GM23248 (cell line): ENCODE results near the gene GCA.

ENCODE experiments used
- EZH2 ChIP-seq: fragments of 200-600 bp; sonication (generic); IDR thresholded peaks from 2 replicates; pipeline ENCODE4 v1.6.1; 2018; ENCODE audit warnings: antibody characterized with exemption, mild to moderate bottlenecking; ENCODE audit not compliant: insufficient read depth, poor library complexity, severe bottlenecking
- EZH2phosphoT487 ChIP-seq: fragments of 200-600 bp; sonication (generic); IDR thresholded peaks from 2 replicates; pipeline ENCODE4 v1.6.1; 2018; ENCODE audit warnings: antibody characterized with exemption, moderate library complexity, mild to moderate bottlenecking, low read depth; ENCODE audit not compliant: insufficient read depth

DNA sequence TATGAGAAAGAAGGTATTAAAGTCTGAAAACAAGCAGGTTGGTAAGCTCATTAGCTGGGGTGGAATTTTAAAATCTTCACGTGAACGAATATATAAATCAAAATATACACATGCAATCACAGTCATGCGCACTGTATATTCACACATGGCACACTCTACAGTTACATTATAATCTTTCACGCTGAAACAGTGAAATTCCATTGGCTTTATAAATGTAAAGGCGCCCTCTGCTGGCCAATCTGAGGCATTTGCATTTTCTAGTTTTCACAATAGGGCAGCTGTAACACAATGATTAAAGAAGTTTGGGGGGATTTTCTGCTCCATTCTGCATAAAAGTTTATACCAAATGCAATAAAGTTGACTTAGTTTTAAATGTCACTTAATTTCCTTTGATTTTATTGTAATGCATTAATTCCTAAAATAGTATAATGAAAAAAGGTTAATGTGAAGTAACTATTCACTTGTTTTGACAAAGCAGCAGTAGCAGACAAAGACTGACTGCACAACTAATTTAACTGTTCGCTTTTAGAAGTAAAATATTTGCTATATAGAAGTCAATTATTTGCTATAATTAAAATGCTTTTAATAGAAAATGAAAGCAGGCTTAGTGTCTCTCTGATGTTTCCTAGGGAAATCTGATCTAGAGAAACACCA is 42.7 kb upstream of the GCA start:
- TF ChIP-seq EZH2 (no peak), EZH2phosphoT487 (no peak)
